NCI-H2227 (cell line): ENCODE measurements around the gene HINT2.
A peak's percentile ranks its signal among the peaks of the same experiment; 100 is the strongest.

Source experiments
- DNase-seq: peaks from one replicate; lab custom pipeline; 2025; ENCODE audit not compliant: unreplicated experiment; lab: John Stamatoyannopoulos, UW

The HINT2 gene

GRCh38 chr9:35812025-35812602, 2.7 kb downstream of the HINT2 start, which contains the start of gene SPAG8:
Gene SPAG8 (minus strand): TSS chr9:35812262. CDS start chr9:35812147, 115 bp downstream.
- DNase-seq, result peak; percentile 94

- DNase-seq, result no peak
Observed at GRCh38 chr9:35811381-35812024, 3.3 kb downstream of the HINT2 start.

DNA sequence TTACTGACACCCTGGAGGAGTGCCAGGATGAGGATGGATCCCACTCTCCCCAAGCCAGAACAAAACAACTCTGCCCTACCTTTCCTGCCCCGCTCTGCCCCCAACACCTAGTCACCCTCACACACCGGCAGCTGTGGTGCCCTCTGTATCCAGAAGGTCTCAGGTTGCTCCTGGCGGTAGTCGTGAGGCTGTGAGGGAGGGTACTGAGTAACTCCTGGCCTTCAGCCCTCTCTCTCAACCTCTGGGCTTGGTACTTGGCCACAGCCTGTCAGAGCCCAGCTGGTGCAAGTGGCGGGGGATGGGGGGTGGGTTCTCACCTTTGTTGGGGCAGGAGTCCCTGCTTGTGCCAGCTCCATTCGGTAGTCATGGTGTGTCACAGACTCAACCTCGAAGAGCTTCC, 4.7 kb downstream of the HINT2 start:
- DNase-seq, result no peak

DNA sequence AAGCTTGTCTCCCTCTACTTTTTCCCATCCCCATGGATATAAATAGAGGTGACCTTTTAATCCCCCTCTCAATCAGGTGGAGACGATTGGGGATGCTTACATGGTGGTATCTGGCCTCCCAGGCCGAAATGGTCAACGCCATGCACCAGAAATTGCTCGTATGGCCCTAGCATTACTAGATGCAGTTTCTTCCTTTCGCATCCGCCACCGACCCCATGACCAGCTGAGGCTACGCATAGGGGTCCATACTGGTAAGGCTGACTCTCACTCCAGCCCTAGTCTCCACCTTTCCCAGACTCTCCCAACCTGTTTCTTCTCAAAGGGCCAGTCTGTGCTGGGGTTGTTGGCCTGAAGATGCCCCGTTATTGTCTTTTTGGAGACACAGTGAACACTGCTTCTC, 6.4 kb downstream of the HINT2 start:
- no peak for DNase-seq

DNA sequence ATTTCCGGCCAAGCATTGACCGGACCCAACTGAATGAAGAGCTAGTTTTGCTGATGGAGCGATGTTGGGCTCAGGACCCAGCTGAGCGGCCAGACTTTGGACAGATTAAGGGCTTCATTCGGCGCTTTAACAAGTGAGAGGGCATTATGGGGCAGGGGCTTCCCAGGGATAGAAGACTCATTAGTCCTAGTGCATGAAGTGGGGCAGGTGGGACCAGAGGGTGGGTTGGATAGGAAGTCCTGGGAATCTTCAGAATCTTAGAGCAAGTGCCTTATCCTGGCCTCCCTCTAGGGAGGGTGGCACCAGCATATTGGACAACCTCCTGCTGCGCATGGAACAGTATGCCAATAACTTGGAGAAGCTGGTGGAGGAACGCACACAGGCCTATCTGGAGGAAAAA, 8.7 kb downstream of the HINT2 start:
- no peak for DNase-seq

DNA sequence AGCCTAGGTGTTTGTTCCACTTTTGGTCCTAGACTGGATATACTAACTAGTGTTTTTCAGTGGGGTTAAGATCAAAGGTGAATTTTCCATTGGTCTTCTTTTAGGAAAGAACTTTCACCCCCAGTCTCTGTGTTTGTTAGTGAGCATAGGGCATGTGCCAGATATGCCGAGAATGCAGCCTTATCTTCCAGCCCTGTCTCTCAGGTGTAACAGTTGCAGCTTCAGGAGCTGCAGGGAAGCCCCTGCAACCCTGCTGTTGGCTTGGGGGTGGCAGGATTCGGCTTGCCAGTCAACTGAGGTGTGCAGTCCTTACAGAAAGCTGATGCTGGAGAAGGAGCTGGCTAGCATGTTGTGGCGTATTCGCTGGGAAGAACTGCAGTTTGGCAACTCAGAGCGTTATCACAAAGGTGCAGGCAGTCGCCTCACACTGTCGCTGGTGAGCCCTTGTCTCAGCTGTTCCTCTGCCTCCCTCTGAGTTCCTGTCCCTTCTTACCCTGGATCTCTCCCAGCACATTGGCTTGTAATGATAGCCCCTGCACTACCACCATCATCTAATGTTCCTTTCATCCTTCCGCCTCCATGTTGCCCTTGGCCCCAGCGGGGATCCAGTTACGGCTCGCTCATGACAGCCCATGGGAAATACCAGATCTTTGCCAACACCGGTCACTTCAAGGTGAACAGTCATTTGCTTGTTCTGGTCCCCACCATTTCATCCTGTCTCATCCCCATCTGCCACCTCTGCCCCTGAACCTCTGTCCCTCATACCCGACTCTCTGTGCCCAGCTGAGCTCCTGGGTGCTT, 13.3 kb downstream of the HINT2 start:
- no peak for DNase-seq

GRCh38 chr9:35800530-35800929, 14.3 kb downstream of the HINT2 start:
- DNase-seq, result no peak

DNA sequence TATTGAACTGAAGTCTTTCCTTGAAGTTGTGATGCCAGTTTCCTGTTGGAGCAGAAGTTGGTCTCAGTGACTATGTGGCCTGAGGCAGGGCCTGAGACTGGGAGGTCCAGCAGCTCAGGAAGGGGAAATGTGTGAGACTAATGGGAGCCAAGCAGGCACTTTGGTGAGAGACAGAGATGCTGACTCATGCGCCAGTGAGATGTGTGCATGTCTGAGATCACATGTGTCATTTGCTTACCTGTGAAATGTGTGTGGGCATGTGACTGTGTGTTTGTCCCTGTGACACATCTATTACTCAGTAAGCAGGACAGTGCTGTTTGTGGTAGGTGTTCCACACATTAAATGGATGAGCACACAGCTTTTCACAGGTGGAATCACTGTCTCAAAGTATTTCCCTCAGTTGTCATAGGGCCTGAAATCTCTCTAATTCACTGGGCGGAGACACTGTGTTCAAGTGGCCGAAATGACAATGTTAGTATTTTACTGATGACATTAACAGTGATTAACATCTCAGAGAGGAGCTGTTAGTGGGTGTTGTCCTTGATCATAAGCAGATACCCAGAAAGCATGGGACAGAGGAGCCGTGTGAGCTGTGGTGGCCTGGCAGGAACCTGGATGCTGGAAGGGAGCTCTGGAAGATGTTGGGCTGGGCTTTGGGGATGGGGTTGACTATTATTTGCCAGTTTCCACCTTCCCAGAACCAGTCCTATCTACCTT, 16.0 kb downstream of the HINT2 start:
- DNase-seq, result no peak

DNA sequence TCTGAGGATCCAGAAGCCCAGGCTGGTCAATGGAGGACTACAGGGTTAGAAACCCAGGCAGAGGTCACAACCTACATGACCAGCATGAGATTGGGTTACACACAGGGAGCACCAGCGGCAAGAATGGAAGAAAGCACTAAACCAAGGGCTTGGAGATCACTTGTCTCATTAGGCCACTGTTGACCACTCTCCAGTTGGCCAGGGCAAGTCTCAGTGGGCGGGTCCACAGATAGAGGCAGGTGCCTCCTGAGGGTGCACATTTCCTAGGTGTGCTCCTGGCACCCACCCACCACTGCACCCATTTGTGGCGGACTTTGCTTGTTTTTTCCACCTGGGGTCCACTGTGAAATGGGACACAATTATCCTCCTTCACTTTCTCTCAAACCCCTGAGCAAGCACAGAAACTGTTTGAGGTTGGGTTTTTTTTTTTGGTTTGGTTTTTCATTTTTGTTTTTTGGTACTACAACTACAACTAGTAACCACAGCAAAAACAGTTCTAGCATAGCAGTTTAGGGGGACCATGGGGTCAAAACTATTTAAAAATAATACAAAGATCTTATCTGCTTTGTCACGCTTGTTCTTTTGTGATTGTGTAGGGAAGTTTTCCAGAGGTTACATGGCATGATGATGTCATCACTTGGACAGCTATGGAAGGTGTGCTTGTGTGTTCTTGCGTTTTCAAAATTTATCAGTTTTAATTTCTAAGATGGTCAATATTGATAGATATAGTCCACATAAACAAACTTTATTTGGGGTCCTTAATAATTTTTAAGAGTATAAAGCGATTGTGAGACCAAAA, 17.3 kb downstream of the HINT2 start:
- DNase-seq, result no peak

GRCh38 chr9:35795695-35796094, 19.1 kb downstream of the HINT2 start:
- no peak for DNase-seq

DNA sequence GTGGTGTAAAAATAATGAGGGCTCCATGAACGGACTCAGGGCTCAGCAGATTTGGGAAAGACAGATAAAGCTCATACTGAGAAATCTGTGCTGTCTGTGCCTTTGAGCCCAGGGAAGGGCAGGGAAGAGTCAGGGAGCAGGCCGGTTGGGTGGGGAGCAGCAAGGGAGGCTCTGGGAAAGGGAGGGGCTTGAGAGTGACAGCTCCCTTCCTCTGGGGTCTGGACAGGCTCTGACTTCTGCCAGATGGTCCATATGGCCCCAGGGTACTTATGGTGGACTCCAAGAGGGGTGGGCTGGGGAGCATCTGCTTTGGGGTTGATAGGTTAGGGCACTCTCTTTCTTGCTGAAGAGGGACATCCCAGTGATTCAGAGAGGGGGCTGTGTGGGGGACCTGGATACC, 21.4 kb downstream of the HINT2 start:
- DNase-seq, result no peak

GRCh38 chr9:35792826-35793225, 22.0 kb downstream of the HINT2 start:
- DNase-seq, result no peak

GRCh38 chr9:35792024-35792813, 22.6 kb downstream of the HINT2 start:
- no peak for DNase-seq

- peak; percentile 20 for DNase-seq
Observed at GRCh38 chr9:35791297-35791921, 23.4 kb downstream of the HINT2 start, which contains the start of gene NPR2. Gene NPR2 (plus strand): TSS chr9:35791591. CDS start chr9:35792409, 818 bp downstream.

- peak; percentile 82 for DNase-seq
Observed at GRCh38 chr9:35790385-35791296, 24.2 kb downstream of the HINT2 start.

DNA sequence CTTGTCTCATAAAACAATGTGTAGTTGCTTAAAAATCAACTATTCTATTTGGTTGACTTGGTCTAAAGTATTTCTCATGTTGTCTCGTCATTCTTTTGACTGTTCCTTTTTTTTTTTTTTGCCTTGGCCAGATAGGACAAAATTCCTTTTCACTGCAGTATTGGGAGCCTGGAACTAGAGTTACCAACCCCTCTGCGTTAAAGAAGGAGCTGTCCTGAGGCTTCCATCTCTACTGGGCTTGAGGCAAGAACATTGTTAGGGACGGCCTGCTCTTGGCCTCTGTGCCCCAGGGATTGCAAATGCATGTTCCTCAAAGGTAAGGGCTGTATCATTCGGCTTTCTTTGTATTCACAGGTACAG, 24.8 kb downstream of the HINT2 start:
- no peak for DNase-seq

DNA sequence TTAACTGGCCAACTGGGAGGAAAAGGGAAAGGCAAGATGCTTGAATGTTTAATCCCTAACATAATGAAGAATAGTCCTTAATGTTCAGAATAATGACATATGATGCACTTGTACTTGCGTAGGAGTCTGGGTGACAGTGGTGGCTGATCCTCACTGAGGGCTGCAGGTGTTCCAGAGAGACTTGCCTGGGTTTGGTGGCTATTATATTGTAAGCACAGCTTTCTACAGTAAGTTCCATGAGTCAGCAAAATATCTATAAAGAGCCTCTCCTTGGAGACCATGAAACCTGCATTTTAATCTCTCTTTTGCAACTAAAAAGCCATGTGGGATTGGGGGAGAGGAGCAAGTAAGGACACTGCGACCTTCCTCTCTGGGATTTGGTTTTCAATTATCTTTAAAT, 25.3 kb downstream of the HINT2 start:
- DNase-seq, result no peak

GRCh38 chr9:35783418-35783817, 31.4 kb downstream of the HINT2 start:
- DNase-seq, result no peak
